Activated CD8-positive, alpha-beta T cell treated with anti-CD3 and anti-CD28 coated beads for 36 hours (primary cell): ENCODE measurements around the gene NFATC2IP. TPM values are rescaled to one million over a fixed set of nuclear protein-coding genes. Genes with fewer than 3 reads are reported as not detected.
"Not testable (repeated sequence)": the region's sequence is repeated elsewhere in the genome, so short reads cannot be mapped to it uniquely, and the experiment has no call there.

ENCODE experiments used
- ATAC-seq: fragments of 200-7000 bp; cut with Tn5 transposase; one replicate; pipeline ENCODE4 v1.10.0; 2021; ENCODE audit warnings: mild to moderate bottlenecking, moderate library complexity
- CTCF ChIA-PET: fragments of 350-600 bp; sonication (Branson Sonifier 250); formaldehyde crosslinking; loops from one replicate; lab custom pipeline; 2021; ENCODE audit warnings: antibody characterized with exemption; lab: Charles Lee
- POLR2A ChIA-PET: fragments of 350-600 bp; sonication (Branson Sonifier 250); formaldehyde crosslinking; loops from one replicate; lab custom pipeline; 2021; ENCODE audit warnings: antibody characterized with exemption; lab: Charles Lee
- DNase-seq: peaks from one replicate; pipeline ENCODE4 v3.0.0-alpha.2; 2020
- H3K27ac Mint-ChIP-seq: one replicate; pipeline ENCODE4 v1.8.0; 2021; ENCODE audit warnings: mild to moderate bottlenecking, mixed read lengths
- H3K27me3 Mint-ChIP-seq: one replicate; pipeline ENCODE4 v1.8.0; 2021; ENCODE audit warnings: mixed read lengths
- H3K36me3 Mint-ChIP-seq: one replicate; pipeline ENCODE4 v1.8.0; 2021; ENCODE audit warnings: low read depth, mixed read lengths
- H3K4me1 Mint-ChIP-seq: one replicate; pipeline ENCODE4 v1.8.0; 2021; ENCODE audit warnings: low read depth, mixed read lengths
- H3K4me3 Mint-ChIP-seq: one replicate; pipeline ENCODE4 v1.8.0; 2021; ENCODE audit warnings: mild to moderate bottlenecking, moderate library complexity, mixed read lengths
- H3K9me3 Mint-ChIP-seq: one replicate; pipeline ENCODE4 v1.8.0; 2021; ENCODE audit warnings: mixed read lengths
- CTCF ChIP-seq: fragments of 200-600 bp; IDR thresholded peaks from one replicate; pipeline ENCODE4 v1.8.0; 2022; ENCODE audit warnings: antibody characterized with exemption, mild to moderate bottlenecking
- intact Hi-C: fragments of 100-400 bp; cut with micrococcal nuclease; formaldehyde crosslinking; loops from one replicate; pipeline ENCODE4 v1.10.0; 2022
- total RNA-seq, 2 experiments: library from RNA; stranded (reverse); gene quantifications; one replicate each; pipeline ENCODE4 v1.2.3, GENCODE V29; 2021

Gene NFATC2IP
- total RNA-seq, 2 experiments from 2014 or later, result 63.8 to 71.8 TPM

DNA sequence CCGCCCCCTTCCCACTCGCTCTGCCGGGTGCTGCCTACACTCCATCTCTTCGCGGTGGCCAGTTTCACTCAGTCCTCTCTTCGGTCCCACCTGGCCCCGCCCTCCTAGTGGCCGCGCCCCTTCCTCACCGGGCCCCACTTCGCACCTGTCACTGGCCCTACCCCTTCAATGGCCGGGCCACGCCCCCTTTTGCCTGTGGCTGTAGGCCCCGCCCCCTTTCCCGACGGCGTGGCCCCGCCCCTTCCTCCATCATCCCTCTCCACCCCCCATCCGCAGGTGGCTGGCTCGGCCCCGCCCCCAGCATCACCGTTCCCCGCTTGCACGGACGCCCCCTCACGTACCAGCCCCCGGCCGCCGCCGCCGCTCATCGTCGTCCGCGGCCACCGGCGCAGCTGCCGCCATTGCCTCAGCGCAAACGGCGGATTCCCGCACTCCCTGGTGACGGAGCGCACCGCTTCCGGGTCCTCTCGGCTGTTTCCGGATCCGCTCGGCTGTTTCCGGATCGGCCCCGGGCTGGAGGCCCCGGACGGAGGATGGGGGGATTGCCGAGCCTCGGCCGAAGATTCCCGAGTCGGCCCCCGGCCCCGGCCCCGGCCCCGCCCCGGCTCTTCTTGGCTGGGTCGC, 25.9 kb upstream of the NFATC2IP start, which contains the start of gene RABEP2:
Gene RABEP2, minus strand, starts transcription at position 477 of the 624 bp plus-strand sequence. Its CDS starts 75 bp downstream, at position 402.
- H3K9me3 Mint-ChIP-seq, result no peaks in the 10 kb centered on the region
- peaks cover 15% of the 10 kb centered on the region for H3K4me1 Mint-ChIP-seq
- peak; percentile 90 for ATAC-seq
- peaks cover 6% of the 10 kb centered on the region for H3K36me3 Mint-ChIP-seq
- H3K27ac Mint-ChIP-seq, result peak within 1 kb of the TSS; percentile 97
- peak; percentile 96 for DNase-seq
- H3K4me3 Mint-ChIP-seq, result peak within 1 kb of the TSS; percentile 93
- no peaks in the 10 kb centered on the region for H3K27me3 Mint-ChIP-seq
- ChIA-PET CTCF (interaction anchor here (12.2 kb wide), 1 partner anchor 20 kb away, joined by 87 read pairs; no protein-coding TSS in a partner anchor), POLR2A (interaction anchor here (1.0 to 3.7 kb wide), 9 partner anchors 11 to 102 kb away, joined by 3 to 12 read pairs (median 6); partner anchors contain the start of gene ATXN2L)
- TF ChIP-seq CTCF, result no peak
- intact Hi-C loops, result loop anchor here (5.0 kb wide), 1 partner anchor 78 kb away; the partner anchor contains the start of gene TUFM

DNA sequence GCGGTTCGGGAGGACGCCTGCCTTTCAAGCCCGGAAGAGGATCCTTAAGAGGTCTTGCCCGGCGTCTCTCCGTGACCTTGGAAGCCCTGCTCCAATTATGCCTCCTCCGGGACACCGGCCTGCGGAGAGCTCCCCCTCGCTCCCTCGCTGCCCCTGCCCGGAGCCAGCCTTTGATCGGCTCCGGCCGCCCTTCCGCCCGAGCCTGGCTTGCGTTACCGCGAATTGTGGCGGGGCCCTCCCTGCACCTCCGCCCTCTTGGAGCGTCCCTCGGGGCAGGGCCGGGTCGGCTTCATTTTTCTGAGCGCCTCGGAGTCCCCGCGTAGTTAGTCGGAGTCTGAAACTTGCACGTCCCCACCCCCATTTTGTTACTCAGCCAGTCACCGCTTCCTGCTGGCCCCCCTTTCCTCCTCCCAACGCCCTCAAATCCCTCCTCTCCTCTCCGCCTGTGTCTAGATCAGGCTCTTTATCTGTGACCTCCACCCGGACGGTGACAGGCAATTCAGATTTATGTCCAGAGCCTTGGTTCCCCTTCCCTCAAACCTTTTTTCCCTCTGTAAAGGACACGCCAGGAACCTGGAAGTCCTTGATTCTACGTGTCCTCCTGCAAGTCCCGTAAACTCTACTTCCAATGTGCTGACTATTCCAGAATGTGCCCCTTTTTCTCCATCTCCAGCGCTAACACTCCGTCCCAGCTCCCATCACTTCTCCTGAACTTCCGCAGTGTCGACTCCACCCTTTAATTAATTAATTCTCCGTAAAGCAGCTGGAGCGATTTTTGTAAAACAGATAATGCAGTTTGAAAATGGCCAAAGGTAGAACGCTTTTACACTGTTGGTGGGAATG, 25.1 kb upstream of the NFATC2IP start:
- no peaks in the 10 kb centered on the region for H3K27me3 Mint-ChIP-seq
- intact Hi-C loops, result loop anchor here (5.0 kb wide), 1 partner anchor 78 kb away; the partner anchor contains the start of gene TUFM
- TF ChIP-seq CTCF, result no peak
- ATAC-seq, result peak; percentile 76
- H3K36me3 Mint-ChIP-seq, result peaks cover 6% of the 10 kb centered on the region
- peak; percentile 94 for DNase-seq
- H3K4me1 Mint-ChIP-seq, result peaks cover 20% of the 10 kb centered on the region
- no peaks in the 10 kb centered on the region for H3K9me3 Mint-ChIP-seq
- peak overlapping the region; percentile 93 for H3K4me3 Mint-ChIP-seq
- H3K27ac Mint-ChIP-seq, result peak overlapping the region; percentile 97
- ChIA-PET CTCF (interaction anchor here (1.1 to 12.2 kb wide), 2 partner anchors 20 to 52 kb away, joined by 4 to 87 read pairs; no protein-coding TSS in a partner anchor), POLR2A (interaction anchor here (0.6 to 3.7 kb wide), 13 partner anchors 11 to 103 kb away, joined by 3 to 12 read pairs (median 5); partner anchors contain the start of genes ATXN2L, SH2B1 and TUFM)

- DNase-seq, H3K27me3 Mint-ChIP-seq, ATAC-seq, H3K9me3 Mint-ChIP-seq, H3K36me3 Mint-ChIP-seq: not testable (repeated sequence)
- H3K27ac Mint-ChIP-seq, result peak overlapping the region; percentile 97
- peaks cover 27% of the 10 kb centered on the region for H3K4me1 Mint-ChIP-seq
- CTCF ChIA-PET, result interaction anchor here (0.7 to 12.2 kb wide), 3 partner anchors 10 to 53 kb away, joined by 3 to 87 read pairs (median 4); no protein-coding TSS in a partner anchor
- peak overlapping the region; percentile 93 for H3K4me3 Mint-ChIP-seq
- POLR2A ChIA-PET, result interaction anchor here (0.6 to 1.9 kb wide), 8 partner anchors 19 to 104 kb away, joined by 3 to 7 read pairs (median 4); partner anchors contain the start of genes ATXN2L, SH2B1 and TUFM
- intact Hi-C loops, result loop anchor here (5.0 kb wide), 1 partner anchor 79 kb away; the partner anchor contains the start of gene TUFM
Measured at GRCh38 chr16:28926284-28926683, 24.5 kb upstream of the NFATC2IP start.

DNA sequence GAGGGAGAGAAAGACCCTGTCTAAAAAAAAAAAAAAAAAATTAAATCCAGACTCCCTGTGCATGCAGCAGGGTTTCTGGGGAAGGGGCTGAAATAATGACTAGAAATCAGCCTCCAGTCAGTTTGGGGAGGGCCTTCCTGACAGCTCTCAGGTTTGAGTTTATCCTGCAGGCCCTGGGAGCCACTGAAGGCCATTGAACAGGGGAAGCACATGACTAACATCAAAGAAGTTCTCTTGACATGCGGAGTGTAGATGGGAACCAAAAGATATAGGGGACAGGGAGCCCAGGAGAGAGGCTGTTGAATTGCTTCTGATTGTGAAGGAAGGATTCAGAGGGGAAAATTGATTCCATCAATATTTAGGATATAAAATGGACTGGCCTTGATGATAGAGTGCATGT, 22.9 kb upstream of the NFATC2IP start:
- Mint-ChIP-seq H3K4me3 (no peak overlapping the region), H3K36me3 (peaks cover 2% of the 10 kb centered on the region), H3K9me3 (no peaks in the 10 kb centered on the region), H3K27ac (no peak overlapping the region), H3K27me3 (no peaks in the 10 kb centered on the region), H3K4me1 (peaks cover 29% of the 10 kb centered on the region)
- ATAC-seq, result no peak
- POLR2A ChIA-PET, result interaction anchor here (1.3 to 1.9 kb wide), 2 partner anchors 47 to 63 kb away, joined by 3 to 6 read pairs; no protein-coding TSS in a partner anchor
- DNase-seq, result no peak
- CTCF ChIA-PET, result interaction anchor here (12.2 kb wide), 1 partner anchor 17 kb away, joined by 87 read pairs; no protein-coding TSS in a partner anchor
- no peak for TF ChIP-seq CTCF
- intact Hi-C loops, result loop anchor here (5.0 kb wide), 1 partner anchor 81 kb away; the partner anchor contains the start of gene TUFM

GRCh38 chr16:28930203-28930602, 20.5 kb upstream of the NFATC2IP start:
- POLR2A ChIA-PET, result interaction anchor here (0.6 kb wide), 1 partner anchor 776 kb away, joined by 4 read pairs; no protein-coding TSS in a partner anchor
- ATAC-seq, result no peak

More at GRCh38 chr16:28930203-28930602, 20.5 kb upstream of the NFATC2IP start:
- Mint-ChIP-seq H3K27ac (peak overlapping the region; percentile 76), H3K4me1 (peaks cover 19% of the 10 kb centered on the region), H3K4me3 (no peak overlapping the region), H3K36me3 (no peaks in the 10 kb centered on the region), H3K9me3 (no peaks in the 10 kb centered on the region), H3K27me3 (no peaks in the 10 kb centered on the region)
- intact Hi-C loops, result no loop called here
- CTCF ChIA-PET, result interaction anchor here (12.2 kb wide), 1 partner anchor 15 kb away, joined by 87 read pairs; no protein-coding TSS in a partner anchor
- no peak for TF ChIP-seq CTCF
- DNase-seq, result no peak
